GM21825 (cell line): ENCODE measurements around the gene UBTD1.
"Not testable (repeated sequence)": the region's sequence is repeated elsewhere in the genome, so short reads cannot be mapped to it uniquely, and the experiment has no call there.

ENCODE experiments used
- ATAC-seq: cut with Tn5 transposase; IDR thresholded peaks from one replicate; pipeline ENCODE4 v1.9.1; 2021; ENCODE audit warnings: mild to moderate bottlenecking, moderate library complexity; ENCODE audit not compliant: unreplicated experiment

UBTD1 gene

GRCh38 chr10:97512993-97513392, 14.3 kb downstream of the UBTD1 start:
- ATAC-seq: no peak

GRCh38 chr10:97514344-97514743, 15.6 kb downstream of the UBTD1 start:
- ATAC-seq: no peak

GRCh38 chr10:97515271-97515978, 16.7 kb downstream of the UBTD1 start:
- no peak for ATAC-seq

- ATAC-seq: no peak
These were observed 18.5 kb downstream of the UBTD1 start for GRCh38 chr10:97517096-97517750.

GRCh38 chr10:97517778-97518300, 19.1 kb downstream of the UBTD1 start:
- ATAC-seq: no peak

- no peak for ATAC-seq
These were observed 19.7 kb downstream of the UBTD1 start for GRCh38 chr10:97518301-97519043.

- ATAC-seq: no peak
These were observed 20.6 kb downstream of the UBTD1 start for GRCh38 chr10:97519342-97519741.

- ATAC-seq: no peak
These were observed 21.8 kb downstream of the UBTD1 start for GRCh38 chr10:97520520-97520919.

- no peak for ATAC-seq
These were observed 22.4 kb downstream of the UBTD1 start for GRCh38 chr10:97520978-97521761.

GRCh38 chr10:97522071-97522470, 23.3 kb downstream of the UBTD1 start:
- ATAC-seq: no peak

GRCh38 chr10:97522937-97523336, 24.2 kb downstream of the UBTD1 start:
- ATAC-seq: no peak

- ATAC-seq: no peak
These were observed 26.4 kb downstream of the UBTD1 start for GRCh38 chr10:97525086-97525485.

GRCh38 chr10:97525683-97526110, 27.0 kb downstream of the UBTD1 start:
- ATAC-seq: no peak

GRCh38 chr10:97528876-97529275, 30.2 kb downstream of the UBTD1 start:
- ATAC-seq: not testable (repeated sequence)

- no peak for ATAC-seq
These were observed 31.2 kb downstream of the UBTD1 start for GRCh38 chr10:97529685-97530465.

- ATAC-seq: no peak
These were observed 32.8 kb downstream of the UBTD1 start for GRCh38 chr10:97531401-97531986.

GRCh38 chr10:97532935-97533671, 34.4 kb downstream of the UBTD1 start:
- no peak for ATAC-seq

GRCh38 chr10:97533888-97534287, 35.2 kb downstream of the UBTD1 start:
- no peak for ATAC-seq
